PC-3 (cell line): ENCODE data around the gene SIAE. TPM values are rescaled to one million over a fixed set of nuclear protein-coding genes. Genes with fewer than 3 reads are reported as not detected.

Experiments used
- ATAC-seq: fragments of 200-7000 bp; cut with Tn5 transposase; 2 replicates; pipeline ENCODE4 v1.9.1; 2020; ENCODE audit warnings: mild to moderate bottlenecking, moderate library complexity
- BruUV-seq: library from RNA; stranded (reverse); fragments of 400-500 nt; replicated peaks from 2 replicates; lab custom pipeline; 2021; lab: Mats Ljungman, UMichigan
- CTCF ChIA-PET: fragments of 300-600 bp; sonication (Branson Sonifier 250); formaldehyde crosslinking; loops from one replicate; lab custom pipeline; 2022; ENCODE audit warnings: antibody characterized with exemption; lab: Charles Lee
- POLR2A ChIA-PET: fragments of 300-600 bp; sonication (Branson Sonifier 250); formaldehyde crosslinking; loops from one replicate; lab custom pipeline; 2022; ENCODE audit warnings: antibody characterized with exemption; ENCODE audit not compliant: unreplicated experiment; lab: Charles Lee
- DNase-seq: peaks from one replicate; pipeline ENCODE4 v3.0.0-alpha.2; 2015
- H2AFZ ChIP-seq: fragments of 300-600 bp; sonication (generic); 2 replicates; pipeline ENCODE4 v1.6.0; 2016; ENCODE audit warnings: antibody characterized with exemption, low read length
- H3F3A ChIP-seq: fragments of 300-600 bp; sonication (generic); one replicate; pipeline ENCODE4 v1.6.0; 2017; ENCODE audit warnings: antibody characterized with exemption, low read length, control low read depth, mild to moderate bottlenecking; ENCODE audit not compliant: unreplicated experiment
- H3K27ac ChIP-seq: fragments of 300-600 bp; sonication (generic); 2 replicates; pipeline ENCODE4 v1.5.1; 2016; ENCODE audit warnings: mild to moderate bottlenecking, low read length
- H3K27me3 ChIP-seq: fragments of 300-600 bp; sonication (generic); 2 replicates; pipeline ENCODE4 v1.6.1; 2016; ENCODE audit warnings: low read length, mixed read lengths
- H3K36me3 ChIP-seq: fragments of 300-600 bp; sonication (generic); 2 replicates; pipeline ENCODE4 v1.6.1; 2016; ENCODE audit warnings: low read depth, mixed run types, low read length, mixed read lengths
- H3K4me1 ChIP-seq: fragments of 300-600 bp; sonication (generic); 2 replicates; pipeline ENCODE4 v1.5.1; 2016; ENCODE audit warnings: low read length; ENCODE audit not compliant: insufficient read depth
- H3K4me2 ChIP-seq: fragments of 300-600 bp; sonication (generic); 2 replicates; pipeline ENCODE4 v1.6.0; 2016; ENCODE audit warnings: low read length
- H3K4me3 ChIP-seq: fragments of 300-600 bp; sonication (generic); 2 replicates; pipeline ENCODE4 v1.5.1; 2016; ENCODE audit warnings: mild to moderate bottlenecking, low read length, mixed read lengths
- H3K79me2 ChIP-seq: fragments of 300-600 bp; sonication (generic); 2 replicates; pipeline ENCODE4 v1.6.1; 2017; ENCODE audit warnings: low read length, mixed read lengths
- H3K9ac ChIP-seq: fragments of 300-600 bp; sonication (generic); 2 replicates; pipeline ENCODE4 v1.6.0; 2016; ENCODE audit warnings: mild to moderate bottlenecking, low read length
- H3K9me2 ChIP-seq: fragments of 300-600 bp; sonication (generic); replicated peaks from 2 replicates; pipeline ENCODE4 v1.6.1; 2016; ENCODE audit warnings: mixed run types, low read length, mixed read lengths
- H3K9me3 ChIP-seq: fragments of 300-600 bp; sonication (generic); 2 replicates; pipeline ENCODE4 v1.6.1; 2016; ENCODE audit warnings: low read length, mixed read lengths
- H4K20me1 ChIP-seq: fragments of 300-600 bp; sonication (generic); 2 replicates; pipeline ENCODE4 v1.6.1; 2016; ENCODE audit warnings: low read length, mixed read lengths
- CTCF ChIP-seq: fragments of 300-600 bp; sonication (generic); conservative IDR thresholded peaks from 2 replicates; pipeline ENCODE4 v1.5.1; 2017; ENCODE audit warnings: antibody characterized with exemption, low read depth, mild to moderate bottlenecking, low read length
- EZH2 ChIP-seq: fragments of 300-600 bp; sonication (generic); IDR thresholded peaks from one replicate; pipeline ENCODE4 v1.6.1; 2017; ENCODE audit warnings: antibody characterized with exemption, mild to moderate bottlenecking, low read length; ENCODE audit not compliant: unreplicated experiment
- EZH2phosphoT487 ChIP-seq: fragments of 300-600 bp; sonication (generic); IDR thresholded peaks from 2 replicates; pipeline ENCODE4 v1.6.1; 2018; ENCODE audit warnings: mild to moderate bottlenecking, antibody characterized with exemption, low read length, borderline replicate concordance
- intact Hi-C: fragments of 100-400 bp; cut with micrococcal nuclease; formaldehyde crosslinking; loops from 2 replicates; pipeline ENCODE4 v1.9.0; 2023
- total RNA-seq: library from RNA; depleted of rRNA; stranded (reverse); fragments of >200 nt; gene quantifications from 2 replicates; pipeline ENCODE4 v1.2.3, GENCODE V29; 2014; rRNA removed

SIAE gene
- total RNA-seq, 1 experiment from 2014 or later: 17.6 TPM

- TF ChIP-seq EZH2 (no peak), CTCF (no peak), EZH2phosphoT487 (no peak)
- Histone ChIP-seq H3K4me2 (no peak overlapping the region), H3K79me2 (no peaks in the 10 kb centered on the region), H3K9ac (no peak overlapping the region), H3K9me3 (no peaks in the 10 kb centered on the region), H3K27me3 (peaks cover 79% of the 10 kb centered on the region), H3K27ac (no peak overlapping the region), H3K36me3 (no peaks in the 10 kb centered on the region), H2AFZ (no peak overlapping the region), H3F3A (no peaks in the 10 kb centered on the region), H3K9me2 (no peaks in the 10 kb centered on the region), H4K20me1 (no peaks in the 10 kb centered on the region), H3K4me1 (no peaks in the 10 kb centered on the region), H3K4me3 (no peak overlapping the region)
- BruUV-seq: no TSS peak
- ChIA-PET POLR2A (no interaction called here), CTCF (no interaction called here)
- intact Hi-C loops: no loop called here
- ATAC-seq (no peak), DNase-seq (no peak)
These were observed 88.7 kb downstream of the SIAE start for GRCh38 chr11:124584681-124585372.

GRCh38 chr11:124583781-124584180 is 89.8 kb downstream of the SIAE start:
- no peaks in the 10 kb centered on the region for H3K9me3 ChIP-seq
- no peaks in the 10 kb centered on the region for H3K4me1 ChIP-seq
- no peaks in the 10 kb centered on the region for H3K36me3 ChIP-seq
- CTCF ChIA-PET: interaction anchor here (1.0 kb wide), 1 partner anchor 181 kb away, joined by 4 read pairs; no protein-coding TSS in a partner anchor
- H3K79me2 ChIP-seq: no peaks in the 10 kb centered on the region
- no peak for DNase-seq
- no peak for ATAC-seq
- H3K27ac ChIP-seq: no peak overlapping the region
- POLR2A ChIA-PET: no interaction called here
- H4K20me1 ChIP-seq: no peaks in the 10 kb centered on the region
- intact Hi-C loops: no loop called here
- no peak for TF ChIP-seq EZH2phosphoT487
- TF ChIP-seq CTCF: no peak
- no peak for TF ChIP-seq EZH2
- H2AFZ ChIP-seq: no peak overlapping the region
- no peaks in the 10 kb centered on the region for H3F3A ChIP-seq
- no peak overlapping the region for H3K9ac ChIP-seq
- BruUV-seq: no TSS peak
- no peak overlapping the region for H3K4me2 ChIP-seq
- no peaks in the 10 kb centered on the region for H3K9me2 ChIP-seq
- no peak overlapping the region for H3K4me3 ChIP-seq
- peaks cover 78% of the 10 kb centered on the region for H3K27me3 ChIP-seq

Other genes starting within 250 kb of the SIAE start
- gene OR8B4, start 248.9 kb downstream of the SIAE start, total RNA-seq: not detected in 2 replicates
- gene OR8B8, start 228.0 kb downstream of the SIAE start, total RNA-seq: not detected in 2 replicates
- gene OR8B12, start 130.1 kb downstream of the SIAE start, total RNA-seq: not detected in 2 replicates
- gene OR8A1, start 103.7 kb downstream of the SIAE start, total RNA-seq: 0.04 TPM in 1 of 2 replicates, not detected in the other
- gene PANX3, start 62.3 kb downstream of the SIAE start, total RNA-seq: not detected in 2 replicates
- gene TBRG1, start 50.9 kb downstream of the SIAE start, total RNA-seq: 20.6 and 21.8 TPM in 2 replicates
- 14.0 and 16.5 TPM in 2 replicates for gene SPA17, start 165 bp upstream of the SIAE start, total RNA-seq
- 15.5 and 20.3 TPM in 2 replicates for gene NRGN, start 66.2 kb upstream of the SIAE start, total RNA-seq
- gene VSIG2, start 78.5 kb upstream of the SIAE start, total RNA-seq: not detected in 2 replicates
- gene ESAM, start 88.6 kb upstream of the SIAE start, total RNA-seq: 10.4 and 10.8 TPM in 2 replicates
- gene MSANTD2, start 126.7 kb upstream of the SIAE start, total RNA-seq: 29.5 and 32.6 TPM in 2 replicates
- gene ROBO3, start 191.7 kb upstream of the SIAE start, total RNA-seq: 18.5 and 26.6 TPM in 2 replicates
- 1.6 and 9.7 TPM in 2 replicates for gene ROBO4, start 224.1 kb upstream of the SIAE start, total RNA-seq
- not detected in 2 replicates for gene HEPN1, start 245.5 kb upstream of the SIAE start, total RNA-seq